Neural crest cell (in vitro differentiated cells): Measurements from ENCODE around the gene PPAN. TPM values are rescaled to one million over a fixed set of nuclear protein-coding genes. Genes with fewer than 3 reads are reported as not detected.
A peak's percentile ranks its signal among the peaks of the same experiment; 100 is the strongest.

Experiments
- DNase-seq: peaks from one replicate; pipeline ENCODE4 v3.0.0; 2021; ENCODE audit warnings: low read depth, mixed read lengths, low spot score
- H3K27ac Mint-ChIP-seq: one replicate; pipeline ENCODE4 v1.8.0; 2021; ENCODE audit warnings: mild to moderate bottlenecking, mixed read lengths; ENCODE audit not compliant: unreplicated experiment
- H3K27me3 Mint-ChIP-seq: 2 replicates; pipeline ENCODE4 v1.8.0; 2021; ENCODE audit warnings: low read depth, mild to moderate bottlenecking, mixed read lengths
- H3K36me3 Mint-ChIP-seq: 2 replicates; pipeline ENCODE4 v1.8.0; 2021; ENCODE audit warnings: low read depth, mild to moderate bottlenecking, mixed read lengths
- H3K4me1 Mint-ChIP-seq: 2 replicates; pipeline ENCODE4 v1.8.0; 2021; ENCODE audit warnings: mixed read lengths
- H3K4me3 Mint-ChIP-seq: one replicate; pipeline ENCODE4 v1.8.0; 2021; ENCODE audit warnings: mild to moderate bottlenecking, mixed read lengths
- H3K9me3 Mint-ChIP-seq: 2 replicates; pipeline ENCODE4 v1.8.0; 2021; ENCODE audit warnings: mixed read lengths
- CTCF ChIP-seq: fragments of 200-600 bp; sonication (generic); conservative IDR thresholded peaks from 2 replicates; pipeline ENCODE4 v1.5.0; 2021; ENCODE audit warnings: antibody characterized with exemption, mild to moderate bottlenecking
- total RNA-seq: library from RNA; stranded (reverse); gene quantifications from 2 replicates; pipeline ENCODE4 v1.2.1, GENCODE V29; 2021

Gene PPAN
- total RNA-seq, 1 donor from 2014 or later, result 77.8 TPM

- Mint-ChIP-seq H3K4me3 (peak within 1 kb of the TSS; percentile 84), H3K4me1 (no peaks in the 10 kb centered on the region), H3K36me3 (no peaks in the 10 kb centered on the region), H3K27ac (no peak within 1 kb of the TSS), H3K27me3 (peaks cover 62% of the 10 kb centered on the region), H3K9me3 (no peaks in the 10 kb centered on the region)
- no peak for TF ChIP-seq CTCF
- no peak for DNase-seq
These were observed 20.2 kb upstream of the PPAN start, which contains the start of gene SHFL for GRCh38 chr19:10085641-10086590. Gene SHFL, plus strand, starts transcription at chr19:10086317. Its CDS starts 111 bp downstream, at chr19:10086428.

DNA sequence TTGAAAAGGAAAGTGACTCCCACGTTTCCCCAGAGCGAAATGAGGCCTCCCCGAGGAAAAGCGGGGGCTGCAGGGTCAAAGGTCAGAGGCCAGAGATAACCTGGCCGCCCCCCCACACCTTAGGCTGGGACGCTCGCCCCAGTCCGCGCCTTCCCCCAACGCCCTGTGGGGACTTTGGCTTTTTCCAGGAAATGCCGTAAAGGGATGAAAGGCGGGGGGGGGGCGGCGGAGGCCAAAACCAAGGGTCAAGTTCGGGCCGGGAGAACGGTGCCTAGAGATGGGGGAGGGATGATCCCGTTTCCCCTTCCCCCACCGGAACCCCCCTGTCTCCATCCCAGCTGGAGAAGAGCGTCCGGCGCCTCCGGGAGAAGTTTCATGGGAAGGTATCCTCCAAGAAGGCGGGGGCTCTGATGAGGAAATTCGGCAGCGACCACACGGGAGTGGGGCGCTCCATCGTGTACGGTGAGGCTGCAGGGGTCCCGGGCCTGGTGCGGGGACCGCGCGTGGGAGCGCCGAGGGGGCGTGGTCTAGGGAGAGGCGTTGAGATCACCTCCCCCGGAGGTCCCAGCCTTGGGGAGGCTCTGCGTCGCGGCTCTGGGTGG, 19.5 kb upstream of the PPAN start:
- Mint-ChIP-seq H3K36me3 (no peaks in the 10 kb centered on the region), H3K9me3 (no peaks in the 10 kb centered on the region), H3K27ac (no peak overlapping the region), H3K27me3 (peaks cover 56% of the 10 kb centered on the region), H3K4me1 (no peaks in the 10 kb centered on the region), H3K4me3 (no peak overlapping the region)
- DNase-seq, result no peak
- no peak for TF ChIP-seq CTCF

- Mint-ChIP-seq H3K4me3 (peak overlapping the region; percentile 70), H3K4me1 (no peaks in the 10 kb centered on the region), H3K36me3 (no peaks in the 10 kb centered on the region), H3K9me3 (no peaks in the 10 kb centered on the region), H3K27me3 (peaks cover 54% of the 10 kb centered on the region), H3K27ac (no peak overlapping the region)
- TF ChIP-seq CTCF, result no peak
- no peak for DNase-seq
These were observed 18.7 kb upstream of the PPAN start for GRCh38 chr19:10087296-10088061.

GRCh38 chr19:10088949-10089554, 17.1 kb upstream of the PPAN start:
- Mint-ChIP-seq H3K27ac (no peak overlapping the region), H3K4me1 (no peaks in the 10 kb centered on the region), H3K27me3 (peaks cover 49% of the 10 kb centered on the region), H3K36me3 (no peaks in the 10 kb centered on the region), H3K9me3 (no peaks in the 10 kb centered on the region), H3K4me3 (no peak overlapping the region)
- no peak for TF ChIP-seq CTCF
- no peak for DNase-seq

- Mint-ChIP-seq H3K9me3 (no peaks in the 10 kb centered on the region), H3K4me1 (no peaks in the 10 kb centered on the region), H3K36me3 (no peaks in the 10 kb centered on the region), H3K27me3 (peaks cover 46% of the 10 kb centered on the region), H3K4me3 (no peak overlapping the region), H3K27ac (no peak overlapping the region)
- TF ChIP-seq CTCF, result no peak
- DNase-seq, result no peak
These were observed 16.3 kb upstream of the PPAN start for GRCh38 chr19:10089801-10090375.
